IMR-90 (cell line): Measurements from ENCODE around the gene LCE6A. TPM values are rescaled to one million over a fixed set of nuclear protein-coding genes. Genes with fewer than 3 reads are reported as not detected.

ENCODE experiments used
- ATAC-seq: fragments of 200-7000 bp; cut with Tn5 transposase; 2 replicates; pipeline ENCODE4 v1.9.1; 2020; ENCODE audit warnings: low read depth, mild to moderate bottlenecking, moderate library complexity
- BruUV-seq: library from RNA; stranded (reverse); fragments of 400-500 nt; replicated peaks from 2 replicates; lab custom pipeline; 2021; lab: Mats Ljungman, UMichigan
- CTCF ChIA-PET: fragments of 300-600 bp; formaldehyde crosslinking; extraction: SDS; loops from one replicate; lab custom pipeline; 2021; ENCODE audit warnings: antibody characterized with exemption; lab: Yijun Ruan, JAX
- POLR2A ChIA-PET: fragments of 300-600 bp; sonication (Branson Sonifier 250); formaldehyde crosslinking; loops from one replicate; lab custom pipeline; 2022; ENCODE audit warnings: antibody characterized with exemption; ENCODE audit not compliant: unreplicated experiment; lab: Charles Lee
- DNase-seq: peaks from one replicate; pipeline ENCODE4 v3.0.0; 2013
- H2AFZ ChIP-seq: replicated peaks from 2 replicates; pipeline ENCODE3; 2013; ENCODE audit warnings: low read length, mild to moderate bottlenecking; ENCODE audit not compliant: poor library complexity
- H2AK5ac ChIP-seq: 2 replicates; pipeline ENCODE4 v1.6.1; 2013; ENCODE audit warnings: low read depth, low read length, inconsistent platforms
- H2AK9ac ChIP-seq: replicated peaks from 2 replicates; pipeline ENCODE3; 2013; ENCODE audit warnings: mild to moderate bottlenecking, low read depth, low read length, moderate library complexity; ENCODE audit not compliant: poor library complexity
- H2BK120ac ChIP-seq: 2 replicates; pipeline ENCODE4 v1.6.1; 2013; ENCODE audit warnings: low read depth, low read length, inconsistent platforms
- H2BK15ac ChIP-seq: 3 replicates; pipeline ENCODE4 v1.6.1; 2013; ENCODE audit warnings: low read depth, low read length, inconsistent platforms
- H2BK20ac ChIP-seq: 2 replicates; pipeline ENCODE4 v1.6.1; 2013; ENCODE audit warnings: low read depth, mild to moderate bottlenecking, inconsistent platforms, low read length, moderate library complexity
- H2BK5ac ChIP-seq: 2 replicates; pipeline ENCODE4 v1.6.1; 2013; ENCODE audit warnings: mild to moderate bottlenecking, low read depth, low read length, inconsistent platforms; ENCODE audit not compliant: poor library complexity, severe bottlenecking
- H3K14ac ChIP-seq: replicated peaks from 2 replicates; pipeline ENCODE4 v1.6.1; 2013; ENCODE audit warnings: low read depth, low read length, inconsistent platforms
- H3K18ac ChIP-seq: 2 replicates; pipeline ENCODE4 v1.6.1; 2013; ENCODE audit warnings: low read depth, low read length, control low read depth
- H3K23ac ChIP-seq: 2 replicates; pipeline ENCODE4 v1.6.1; 2013; ENCODE audit warnings: low read depth, low read length, inconsistent platforms
- H3K27ac ChIP-seq: 2 replicates; pipeline ENCODE4 v1.5.1; 2013; ENCODE audit warnings: mild to moderate bottlenecking, control low read depth, low read length; ENCODE audit not compliant: insufficient read depth
- H3K27me3 ChIP-seq: 2 replicates; pipeline ENCODE4 v1.6.1; 2013; ENCODE audit warnings: low read length; ENCODE audit not compliant: control insufficient read depth, insufficient read depth
- H3K36me3 ChIP-seq: 2 replicates; pipeline ENCODE4 v1.6.1; 2013; ENCODE audit warnings: low read length, mixed read lengths; ENCODE audit not compliant: control insufficient read depth, insufficient read depth
- H3K4ac ChIP-seq: 2 replicates; pipeline ENCODE4 v1.6.1; 2013; ENCODE audit warnings: low read depth, low read length, inconsistent platforms
- H3K4me1 ChIP-seq: 2 replicates; pipeline ENCODE4 v1.6.1; 2013; ENCODE audit warnings: low read length, mixed read lengths; ENCODE audit not compliant: control insufficient read depth, insufficient read depth
- H3K4me2 ChIP-seq: 2 replicates; pipeline ENCODE4 v1.6.1; 2013; ENCODE audit warnings: low read depth, mild to moderate bottlenecking, control low read depth, low read length, moderate library complexity
- H3K4me3 ChIP-seq: 2 replicates; pipeline ENCODE4 v1.5.1; 2013; ENCODE audit warnings: low read depth, mild to moderate bottlenecking, control low read depth, low read length, moderate library complexity; ENCODE audit not compliant: insufficient read depth
- H3K56ac ChIP-seq: 2 replicates; pipeline ENCODE4 v1.6.1; 2013; ENCODE audit warnings: low read length, inconsistent platforms; ENCODE audit not compliant: insufficient read depth; ENCODE audit errors: extremely low read depth
- H3K79me1 ChIP-seq, 2 experiments: 2 replicates each; pipeline ENCODE4 v1.6.1; 2013; ENCODE audit warnings: low read length in 2 of 2, inconsistent platforms in 1 of 2, low read depth in 1 of 2
- H3K9ac ChIP-seq: 2 replicates; pipeline ENCODE4 v1.6.1; 2013; ENCODE audit warnings: low read depth, low read length, control low read depth
- H3K9me1 ChIP-seq: 2 replicates; pipeline ENCODE4 v1.6.1; 2013; ENCODE audit warnings: low read length, inconsistent platforms; ENCODE audit not compliant: insufficient read depth
- H3K9me3 ChIP-seq: 2 replicates; pipeline ENCODE4 v1.6.1; 2013; ENCODE audit warnings: low read length; ENCODE audit not compliant: control insufficient read depth, insufficient read depth
- H4K20me1 ChIP-seq: 2 replicates; pipeline ENCODE4 v1.6.1; 2013; ENCODE audit warnings: low read length, inconsistent platforms; ENCODE audit not compliant: insufficient read depth
- H4K5ac ChIP-seq: 2 replicates; pipeline ENCODE4 v1.6.1; 2013; ENCODE audit warnings: mild to moderate bottlenecking, low read depth, low read length, control low read depth
- H4K8ac ChIP-seq, 2 experiments: 2 replicates each; pipeline ENCODE4 v1.6.1; 2013; ENCODE audit warnings: low read depth in 2 of 2, low read length in 2 of 2, control low read depth in 1 of 2, inconsistent platforms in 1 of 2
- H4K91ac ChIP-seq: 2 replicates; pipeline ENCODE4 v1.6.1; 2013; ENCODE audit warnings: low read depth, low read length, inconsistent platforms; ENCODE audit not compliant: insufficient read depth
- BHLHE40 ChIP-seq: fragments of 150-350 bp; IDR thresholded peaks from 2 replicates; pipeline ENCODE4 v1.6.1; 2016; ENCODE audit warnings: mild to moderate bottlenecking, low read depth, low read length
- CHD1 ChIP-seq: IDR thresholded peaks from 2 replicates; pipeline ENCODE4 v1.6.1; 2012; ENCODE audit warnings: low read depth, low read length, improper control_type of control experiment
- MAFK ChIP-seq: IDR thresholded peaks from 2 replicates; pipeline ENCODE4 v1.6.1; 2012; ENCODE audit warnings: low read depth, low read length, improper control_type of control experiment
- MAZ ChIP-seq: IDR thresholded peaks from 2 replicates; pipeline ENCODE4 v1.6.1; 2012; ENCODE audit warnings: low read depth, mild to moderate bottlenecking, low read length, improper control_type of control experiment, moderate library complexity, borderline replicate concordance
- MXI1 ChIP-seq: IDR thresholded peaks from 2 replicates; pipeline ENCODE4 v1.6.1; 2012; ENCODE audit warnings: low read depth, mild to moderate bottlenecking, low read length, moderate library complexity, borderline replicate concordance
- NFE2L2 ChIP-seq: fragments of 150-350 bp; IDR thresholded peaks from 2 replicates; pipeline ENCODE4 v1.6.1; 2016; ENCODE audit warnings: low read depth, mild to moderate bottlenecking, low read length
- POLR2A ChIP-seq: IDR thresholded peaks from 2 replicates; pipeline ENCODE4 v1.6.1; 2012; ENCODE audit warnings: mild to moderate bottlenecking, low read depth, low read length
- USF2 ChIP-seq: fragments of 150-350 bp; IDR thresholded peaks from 2 replicates; pipeline ENCODE4 v1.6.1; 2017; ENCODE audit warnings: mild to moderate bottlenecking, antibody characterized with exemption, low read length, low read depth
- WGBS, 2 experiments: methylation state at CpG; one replicate each; pipeline versions ENCODE4 v1.1.5 to v1.1.7; 2013; ENCODE audit warnings: missing lambda C conversion rate in 2 of 2; ENCODE audit not compliant: insufficient read length in 1 of 2; ENCODE audit errors: extremely low coverage in 2 of 2; 5-methylcytosine and 5-hydroxymethylcytosine counted together
- dilution Hi-C: fragments of 300-500 bp; cut with HindIII; formaldehyde crosslinking; loops from one replicate; pipeline ENCODE4 v1.14.3; 2018; ENCODE audit warnings: low sequenced_read_pairs; ENCODE audit not compliant: unreplicated experiment
- in situ Hi-C: fragments of 300-500 bp; cut with MboI; formaldehyde crosslinking; loops from 3 replicates; pipeline ENCODE4 v1.14.3; 2019; ENCODE audit warnings: low sequenced_read_pairs, inconsistent platforms, mixed read lengths
- intact Hi-C: fragments of 100-400 bp; cut with micrococcal nuclease; formaldehyde crosslinking; loops from 2 replicates; pipeline ENCODE4 v1.10.0; 2022
- polyA plus RNA-seq, 3 experiments: library from polyadenylated mRNA; depleted of rRNA; stranded (reverse); fragments of >200 nt; gene quantifications; 2 replicates each; pipeline ENCODE4 v1.2.3, GENCODE V29; 2012; ENCODE audit warnings: low replicate concordance in 1 of 3
- total RNA-seq: library from RNA; depleted of rRNA; stranded (reverse); fragments of >200 nt; gene quantifications from 2 replicates; pipeline ENCODE4 v1.2.3, GENCODE V29; 2012

The LCE6A gene
- total and polyA plus RNA-seq, 2 of the 4 experiments (the other 2 are of a cell fraction): not detected

- no peaks in the 10 kb centered on the region for H3K79me1 ChIP-seq
- ChIA-PET POLR2A (no interaction called here), CTCF (no interaction called here)
- intact Hi-C loops (no loop called here), in situ Hi-C loops (no loop called here), dilution Hi-C loops (no loop called here)
- no peaks in the 10 kb centered on the region for H3K36me3 ChIP-seq
- no peak overlapping the region for H3K18ac ChIP-seq
- H3K9ac ChIP-seq: no peak overlapping the region
- no peak for ATAC-seq
- BruUV-seq: no TSS peak
- no peak overlapping the region for H3K14ac ChIP-seq
- no peaks in the 10 kb centered on the region for H4K20me1 ChIP-seq
- H4K5ac ChIP-seq: no peak overlapping the region
- no peak overlapping the region for H2BK20ac ChIP-seq
- H3K4me1 ChIP-seq: no peaks in the 10 kb centered on the region
- H4K91ac ChIP-seq: no peak overlapping the region
- no peak overlapping the region for H3K4me2 ChIP-seq
- no peaks in the 10 kb centered on the region for H3K9me1 ChIP-seq
- H3K9me3 ChIP-seq: no peaks in the 10 kb centered on the region
- no peak overlapping the region for H3K4me3 ChIP-seq
- no peak overlapping the region for H2AK9ac ChIP-seq
- H2BK120ac ChIP-seq: no peak overlapping the region
- no peak overlapping the region for H3K27ac ChIP-seq
- no peaks in the 10 kb centered on the region for H3K27me3 ChIP-seq
- H2AK5ac ChIP-seq: no peak overlapping the region
- H3K23ac ChIP-seq: no peak overlapping the region
- no peak overlapping the region for H2BK15ac ChIP-seq
- no peak for DNase-seq
- H3K56ac ChIP-seq: no peak overlapping the region
- H2AFZ ChIP-seq: no peak overlapping the region
- no peak overlapping the region for H2BK5ac ChIP-seq
- no peak overlapping the region for H4K8ac ChIP-seq
- no peak for TF ChIP-seq MAFK
- no peak for TF ChIP-seq MAZ
- TF ChIP-seq MXI1: no peak
- TF ChIP-seq BHLHE40: no peak
- TF ChIP-seq NFE2L2: no peak
- no peak for TF ChIP-seq USF2
- TF ChIP-seq POLR2A: no peak
- TF ChIP-seq CHD1: no peak
- no peak overlapping the region for H3K4ac ChIP-seq
- 39% methylated on average over 4 of the region's 6 CpGs; no CpG with 5 or more reads in 1 of the 2 experiments for WGBS, 2 experiments
Measured at GRCh38 chr1:152817309-152817708, 25.3 kb upstream of the LCE6A start.
